ENCODE measurements around the gene SPATA13. TPM values are rescaled to one million over a fixed set of nuclear protein-coding genes. Genes with fewer than 3 reads are reported as not detected.

SPATA13 gene
- total and polyA plus RNA-seq, 2 donors (not counting 1 experiment from before 2014, with no cell fraction given): 11.6 to 24.6 TPM

- no peaks in the 10 kb centered on the region for H3K36me3 ChIP-seq (ENCODE audit: control insufficient read depth, insufficient read depth, low read length)
- peak; percentile 72 to 90 for DNase-seq (ENCODE audit: low read depth in 2 of 2)
- H3K4me1 ChIP-seq (ENCODE audit: control insufficient read depth, extremely low read depth, insufficient read depth, low read length): peaks cover 3% of the 10 kb centered on the region
- no peak overlapping the region for H2AFZ ChIP-seq (ENCODE audit: low read length)
- H3K9ac ChIP-seq (ENCODE audit: insufficient read depth, low read length): no peak overlapping the region
- H3K4me2 ChIP-seq (ENCODE audit: extremely low read depth, insufficient read depth, low read length): no peak overlapping the region
- TF ChIP-seq EZH2 (IDR thresholded peaks at IDR 0.05; ENCODE audit: low read length, missing control alignments): no peak
- TF ChIP-seq, protein P1, sequence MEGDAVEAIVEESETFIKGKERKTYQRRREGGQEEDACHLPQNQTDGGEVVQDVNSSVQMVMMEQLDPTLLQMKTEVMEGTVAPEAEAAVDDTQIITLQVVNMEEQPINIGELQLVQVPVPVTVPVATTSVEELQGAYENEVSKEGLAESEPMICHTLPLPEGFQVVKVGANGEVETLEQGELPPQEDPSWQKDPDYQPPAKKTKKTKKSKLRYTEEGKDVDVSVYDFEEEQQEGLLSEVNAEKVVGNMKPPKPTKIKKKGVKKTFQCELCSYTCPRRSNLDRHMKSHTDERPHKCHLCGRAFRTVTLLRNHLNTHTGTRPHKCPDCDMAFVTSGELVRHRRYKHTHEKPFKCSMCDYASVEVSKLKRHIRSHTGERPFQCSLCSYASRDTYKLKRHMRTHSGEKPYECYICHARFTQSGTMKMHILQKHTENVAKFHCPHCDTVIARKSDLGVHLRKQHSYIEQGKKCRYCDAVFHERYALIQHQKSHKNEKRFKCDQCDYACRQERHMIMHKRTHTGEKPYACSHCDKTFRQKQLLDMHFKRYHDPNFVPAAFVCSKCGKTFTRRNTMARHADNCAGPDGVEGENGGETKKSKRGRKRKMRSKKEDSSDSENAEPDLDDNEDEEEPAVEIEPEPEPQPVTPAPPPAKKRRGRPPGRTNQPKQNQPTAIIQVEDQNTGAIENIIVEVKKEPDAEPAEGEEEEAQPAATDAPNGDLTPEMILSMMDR (conservative IDR thresholded peaks at IDR 0.05 in 1 of 2, IDR thresholded peaks at IDR 0.05 in 1 of 2; ENCODE audit: low read depth in 1 of 2, low read length in 2 of 2): peak; percentile 71 to 72
- no peaks in the 10 kb centered on the region for H3K79me2 ChIP-seq (ENCODE audit: control insufficient read depth, insufficient read depth, low read length)
- no peak overlapping the region for H3K27ac ChIP-seq (ENCODE audit: insufficient read depth, low read length)
- no peaks in the 10 kb centered on the region for H3K9me3 ChIP-seq (ENCODE audit: control insufficient read depth, insufficient read depth, low read depth, low read length)
- H3K27me3 ChIP-seq (ENCODE audit: control insufficient read depth, insufficient read depth, low read length): no peaks in the 10 kb centered on the region
- no peaks in the 10 kb centered on the region for H4K20me1 ChIP-seq (ENCODE audit: control insufficient read depth, extremely low read depth, insufficient read depth, low read length)
- no peak overlapping the region for H3K4me3 ChIP-seq (replicated peaks in 1 of 4; ENCODE audit: control extremely low read depth in 1 of 4, insufficient read depth in 1 of 4, low read depth in 3 of 4, low read length in 4 of 4)
Measured at GRCh38 chr13:24220086-24220703, 59.7 kb downstream of the SPATA13 start.

DNA sequence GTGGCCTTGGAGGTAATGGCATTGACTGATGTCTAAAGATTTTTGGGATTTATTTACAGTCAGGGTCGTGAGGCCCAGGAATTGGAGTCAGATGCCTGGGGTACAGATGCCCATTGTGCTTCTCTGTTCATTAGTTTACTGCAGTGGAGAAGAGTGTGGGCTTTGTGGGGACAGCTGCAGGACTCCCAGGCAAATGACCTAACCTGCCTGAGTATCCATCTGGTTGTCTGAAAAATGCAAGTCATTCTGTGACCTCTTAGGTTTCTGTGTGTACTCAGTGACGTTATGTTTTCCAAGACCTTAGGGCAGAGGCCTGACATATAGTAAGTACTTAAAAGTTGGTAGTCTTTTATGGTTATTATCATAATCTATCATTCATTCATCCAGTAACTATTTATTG is 60.5 kb downstream of the SPATA13 start:
- no peak overlapping the region for H3K4me3 ChIP-seq (replicated peaks in 1 of 4; ENCODE audit: control extremely low read depth in 1 of 4, insufficient read depth in 1 of 4, low read depth in 3 of 4, low read length in 4 of 4)
- DNase-seq (ENCODE audit: low read depth in 2 of 2): no peak
- no peak overlapping the region for H3K9ac ChIP-seq (ENCODE audit: insufficient read depth, low read length)
- no peak for TF ChIP-seq EZH2 (IDR thresholded peaks at IDR 0.05; ENCODE audit: low read length, missing control alignments)
- TF ChIP-seq, protein P1 (conservative IDR thresholded peaks at IDR 0.05 in 1 of 2, IDR thresholded peaks at IDR 0.05 in 1 of 2; ENCODE audit: low read depth in 1 of 2, low read length in 2 of 2): no peak
- H3K9me3 ChIP-seq (ENCODE audit: control insufficient read depth, insufficient read depth, low read depth, low read length): no peaks in the 10 kb centered on the region
- H3K4me2 ChIP-seq (ENCODE audit: extremely low read depth, insufficient read depth, low read length): no peak overlapping the region
- H4K20me1 ChIP-seq (ENCODE audit: control insufficient read depth, extremely low read depth, insufficient read depth, low read length): no peaks in the 10 kb centered on the region
- H3K27ac ChIP-seq (ENCODE audit: insufficient read depth, low read length): no peak overlapping the region
- peaks cover 3% of the 10 kb centered on the region for H3K4me1 ChIP-seq (ENCODE audit: control insufficient read depth, extremely low read depth, insufficient read depth, low read length)
- no peak overlapping the region for H2AFZ ChIP-seq (ENCODE audit: low read length)
- no peaks in the 10 kb centered on the region for H3K36me3 ChIP-seq (ENCODE audit: control insufficient read depth, insufficient read depth, low read length)
- H3K79me2 ChIP-seq (ENCODE audit: control insufficient read depth, insufficient read depth, low read length): no peaks in the 10 kb centered on the region
- H3K27me3 ChIP-seq (ENCODE audit: control insufficient read depth, insufficient read depth, low read length): no peaks in the 10 kb centered on the region

DNA sequence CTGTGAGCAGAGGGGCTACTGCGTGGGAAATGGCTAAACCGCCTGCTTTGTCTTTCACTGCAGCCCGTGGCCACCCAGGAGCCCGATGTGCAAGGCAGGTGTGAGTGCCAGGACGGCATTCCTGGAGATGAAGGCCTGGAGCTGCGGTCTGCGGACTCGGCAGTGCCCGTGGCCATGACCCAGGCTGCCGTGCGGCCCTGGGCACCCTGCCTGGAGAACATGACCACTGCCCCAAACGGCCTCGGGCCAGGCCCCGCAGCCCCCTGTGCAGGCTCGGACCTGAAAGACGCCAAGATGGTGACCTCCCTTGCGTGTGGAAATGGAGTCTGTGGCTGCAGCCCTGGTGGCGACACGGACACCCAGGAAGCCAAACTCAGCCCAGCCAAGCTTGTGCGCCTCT is 62.2 kb downstream of the SPATA13 start:
- Histone ChIP-seq H2AFZ (ENCODE audit: low read length) (no peak overlapping the region), H3K36me3 (ENCODE audit: control insufficient read depth, insufficient read depth, low read length) (no peaks in the 10 kb centered on the region), H3K27ac (ENCODE audit: insufficient read depth, low read length) (no peak overlapping the region), H3K4me1 (ENCODE audit: control insufficient read depth, extremely low read depth, insufficient read depth, low read length) (peaks cover 3% of the 10 kb centered on the region), H3K79me2 (ENCODE audit: control insufficient read depth, insufficient read depth, low read length) (no peaks in the 10 kb centered on the region), H3K9me3 (ENCODE audit: control insufficient read depth, insufficient read depth, low read depth, low read length) (no peaks in the 10 kb centered on the region), H3K27me3 (ENCODE audit: control insufficient read depth, insufficient read depth, low read length) (no peaks in the 10 kb centered on the region), H3K9ac (ENCODE audit: insufficient read depth, low read length) (no peak overlapping the region), H4K20me1 (ENCODE audit: control insufficient read depth, extremely low read depth, insufficient read depth, low read length) (no peaks in the 10 kb centered on the region), H3K4me2 (ENCODE audit: extremely low read depth, insufficient read depth, low read length) (no peak overlapping the region), H3K4me3 (replicated peaks in 1 of 4; ENCODE audit: control extremely low read depth in 1 of 4, insufficient read depth in 1 of 4, low read depth in 3 of 4, low read length in 4 of 4) (no peak overlapping the region)
- TF ChIP-seq EZH2 (IDR thresholded peaks at IDR 0.05; ENCODE audit: low read length, missing control alignments): no peak
- TF ChIP-seq, protein P1 (conservative IDR thresholded peaks at IDR 0.05 in 1 of 2, IDR thresholded peaks at IDR 0.05 in 1 of 2; ENCODE audit: low read depth in 1 of 2, low read length in 2 of 2): no peak
- no peak for DNase-seq (ENCODE audit: low read depth in 2 of 2)

Measured in fibroblast of lung (primary cell).